Posterior vena cava (tissue), 2 donors: ENCODE measurements around the gene TECR. TPM values are rescaled to one million over a fixed set of nuclear protein-coding genes. Genes with fewer than 3 reads are reported as not detected.
"Not testable (repeated sequence)": the region's sequence is repeated elsewhere in the genome, so short reads cannot be mapped to it uniquely, and the experiment has no call there.

Source experiments
- DNase-seq: peaks from one replicate; pipeline ENCODE4 v3.0.0-alpha.2; 2020; ENCODE audit warnings: low spot score
- intact Hi-C, 2 donors: fragments of 100-400 bp; cut with DNase I; formaldehyde crosslinking; loops; one replicate each; pipeline versions ENCODE4 v1.14.1 to v1.14.2; 2022 to 2023
- total RNA-seq, 2 donors: library from RNA; stranded (reverse); fragmentation: NEBNext Ultra II Directional; extraction: Animal tissue kit (Norgen Biotek cat#: 25700); gene quantifications; one replicate each; pipeline ENCODE4 v1.2.1, GENCODE V29; 2021
- donor health status: DM: yes; HTN: yes; CAD: no.
- donor health status: DM: yes; HTN: yes; CAD: no.

Gene TECR
- total RNA-seq, 2 donors from 2014 or later: 36.8 to 56.6 TPM

DNA sequence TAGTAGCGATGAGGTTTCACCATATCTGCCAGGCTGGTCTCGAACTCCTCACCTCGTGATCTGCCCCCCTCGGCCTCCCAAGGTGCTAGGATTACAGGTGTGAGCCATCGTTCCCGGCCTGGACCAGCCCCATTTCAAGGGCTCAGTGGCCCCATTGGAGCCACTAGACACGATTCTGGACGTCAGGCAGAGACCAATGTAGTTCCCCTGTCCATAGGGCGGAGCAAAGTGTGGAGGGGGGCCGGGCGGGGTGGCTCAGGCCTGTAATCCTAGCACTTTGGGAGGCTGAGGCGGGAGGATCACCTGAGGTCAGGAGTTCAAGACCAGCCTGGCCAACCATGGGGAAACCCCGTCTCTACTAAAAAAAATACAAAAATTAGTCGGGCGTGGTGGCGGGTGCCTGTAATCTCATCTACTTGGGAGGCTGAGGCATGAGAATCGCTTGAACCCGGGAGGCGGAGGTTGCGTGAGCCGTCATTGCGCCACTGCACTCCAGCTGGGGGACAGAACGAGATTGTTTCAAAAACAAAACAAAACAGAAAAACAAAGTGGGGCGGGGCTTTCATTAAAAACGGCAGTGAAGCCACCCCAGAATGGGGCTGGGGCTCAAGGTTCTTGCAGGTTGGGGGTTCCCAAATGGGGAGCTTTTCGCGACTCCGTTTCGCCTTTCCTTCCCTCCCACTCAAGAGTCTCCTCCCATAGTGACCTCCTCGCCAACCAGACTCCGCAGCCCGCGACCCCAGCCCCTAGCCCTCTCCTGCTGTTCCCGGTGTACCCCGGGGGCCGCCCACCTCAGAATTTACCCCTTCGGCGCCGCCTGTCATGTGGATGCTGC, 758 bp upstream of the TECR start:
- intact Hi-C loops: no loop called here
- DNase-seq: no peak

- DNase-seq: no peak
- intact Hi-C loops: no loop called here
These were observed 583 bp downstream of the TECR start for GRCh38 chr19:14530005-14530348.

DNA sequence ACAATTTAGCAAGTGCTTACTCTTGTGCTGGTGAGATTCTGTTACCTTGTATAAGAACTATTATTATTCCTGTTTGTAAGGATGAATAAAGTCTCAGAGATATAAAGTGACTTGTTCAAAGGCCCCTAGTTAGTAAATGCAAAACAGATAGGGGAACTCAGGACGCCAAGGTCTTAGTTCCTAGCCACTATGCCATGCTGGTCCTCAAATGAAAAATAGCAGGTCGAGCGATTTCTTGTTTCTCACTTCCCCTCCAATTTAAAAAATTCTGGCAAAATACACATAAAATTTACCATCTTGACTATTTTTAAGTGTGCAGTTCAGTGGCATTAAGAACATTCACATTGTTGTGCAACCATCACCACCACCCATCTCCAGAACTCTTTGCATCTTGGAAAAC, 1.1 kb downstream of the TECR start:
- no peak for DNase-seq
- intact Hi-C loops: no loop called here

- DNase-seq: no peak
- intact Hi-C loops: no loop called here
These were observed 4.1 kb downstream of the TECR start for GRCh38 chr19:14533450-14533849.

DNA sequence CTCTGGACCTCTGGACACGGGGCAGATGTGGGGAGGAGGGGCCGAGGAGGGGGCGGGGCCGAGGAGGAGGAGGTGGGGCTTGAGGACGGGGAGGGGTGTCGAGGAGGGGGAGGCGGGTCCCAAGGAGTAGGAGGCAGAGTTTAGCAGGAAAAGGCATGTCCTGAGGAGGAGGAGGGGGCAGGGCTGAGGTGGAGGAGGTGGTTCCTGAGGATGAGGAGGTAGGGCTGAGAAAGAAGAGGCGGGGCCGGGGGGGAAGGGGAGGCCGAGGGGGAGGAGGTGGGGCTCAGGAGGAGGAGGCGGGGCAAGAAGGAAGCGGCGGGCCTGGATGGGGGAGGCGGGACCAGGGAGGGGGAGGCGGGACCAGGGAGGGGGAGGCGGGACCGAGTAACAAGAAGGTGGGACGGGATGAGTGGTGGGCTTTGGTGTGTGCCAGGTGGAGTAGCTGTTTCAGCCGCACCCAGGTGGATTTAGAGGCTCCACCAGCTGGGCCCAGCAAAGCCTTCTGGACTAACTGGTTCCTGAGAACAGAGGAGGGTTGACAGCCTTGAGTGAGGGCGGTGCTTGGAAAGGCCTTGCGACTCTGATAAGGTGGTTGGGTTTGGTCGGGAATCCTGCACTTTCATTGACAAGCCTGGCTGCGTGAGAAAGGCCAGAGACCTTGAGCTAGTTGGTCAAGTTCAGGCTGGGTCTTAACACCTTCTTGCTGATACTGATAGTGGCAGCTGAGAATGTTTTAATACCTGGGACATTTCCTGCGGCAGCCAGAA, 7.7 kb downstream of the TECR start:
- DNase-seq: peak; percentile 84
- intact Hi-C loops: no loop called here

GRCh38 chr19:14540741-14541525, 11.5 kb downstream of the TECR start:
- no peak for DNase-seq

GRCh38 chr19:14541979-14542378, 12.6 kb downstream of the TECR start:
- intact Hi-C loops: not testable (repeated sequence)

More at GRCh38 chr19:14540741-14541525, 11.5 kb downstream of the TECR start:
- intact Hi-C loops: no loop called here

DNA sequence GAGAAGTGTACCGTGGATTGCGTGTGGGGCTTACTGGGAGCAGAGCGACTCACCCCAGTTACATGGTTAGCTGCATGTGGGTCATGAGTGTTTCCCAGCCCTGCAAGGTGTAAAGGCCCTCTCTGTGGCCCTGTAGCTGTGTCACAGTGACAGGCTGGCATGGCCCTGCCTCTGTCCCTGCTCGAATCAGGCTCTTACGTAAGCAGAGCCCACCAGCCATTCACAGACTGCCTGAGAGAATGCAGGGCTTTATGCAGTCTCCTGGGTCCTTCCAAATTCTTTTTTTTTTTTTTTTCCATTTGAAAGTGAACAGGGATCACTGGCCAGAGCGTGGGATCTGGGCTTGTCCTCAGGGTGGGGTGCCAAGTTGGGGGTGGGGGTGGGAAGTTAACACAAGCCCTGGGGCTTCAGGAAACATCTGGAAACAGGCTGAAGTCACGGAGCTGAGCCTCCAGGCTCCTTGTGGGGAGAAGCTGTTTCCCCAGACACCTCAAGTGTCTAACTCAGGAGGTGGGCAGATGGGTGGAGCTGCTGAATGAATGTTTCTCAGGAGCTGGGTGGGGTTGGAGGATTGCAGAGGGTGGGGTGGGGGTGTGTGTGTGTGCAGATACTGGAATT, 13.4 kb downstream of the TECR start:
- DNase-seq: no peak
- intact Hi-C loops: no loop called here

More at GRCh38 chr19:14541979-14542378, 12.6 kb downstream of the TECR start:
- DNase-seq: not testable (repeated sequence)

- no peak for DNase-seq
- intact Hi-C loops: no loop called here
These were observed 14.7 kb downstream of the TECR start for GRCh38 chr19:14544047-14544446.

DNA sequence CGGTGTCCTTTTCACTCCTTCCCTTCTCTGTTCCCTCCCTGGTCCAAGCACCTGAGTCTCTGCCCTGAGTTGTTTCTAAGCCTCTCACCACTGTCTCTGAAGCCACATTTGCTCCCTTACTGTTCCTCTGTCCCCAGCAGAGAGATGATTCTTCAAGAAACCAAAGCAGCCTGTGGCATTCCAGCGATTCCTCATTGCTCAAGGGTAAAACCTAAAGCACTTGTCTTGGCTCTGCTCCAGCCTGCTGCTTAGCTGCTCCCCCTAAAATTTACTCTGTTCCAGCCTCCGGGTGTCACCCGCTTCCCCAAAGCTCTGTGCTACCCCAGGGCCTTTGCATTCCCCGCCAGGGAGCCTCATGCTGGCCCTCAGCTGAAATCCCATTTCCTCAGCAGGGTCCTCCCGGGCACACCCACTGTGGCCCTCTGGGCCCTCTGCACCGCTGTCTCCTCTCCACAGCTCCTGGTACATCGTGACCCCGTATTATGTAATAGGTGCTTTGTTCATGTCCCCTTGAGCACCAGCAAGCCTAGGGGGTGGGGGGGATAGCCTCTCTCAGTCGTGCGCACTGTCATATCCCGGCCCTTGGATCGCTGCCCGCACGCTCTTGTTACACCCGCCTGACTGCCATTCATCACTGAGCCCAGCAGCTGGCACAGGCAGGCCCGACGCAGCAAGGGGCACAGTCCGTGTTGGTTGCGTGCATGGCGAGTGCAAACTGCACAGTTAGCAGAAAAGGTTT, 15.8 kb downstream of the TECR start:
- intact Hi-C loops: no loop called here

DNA sequence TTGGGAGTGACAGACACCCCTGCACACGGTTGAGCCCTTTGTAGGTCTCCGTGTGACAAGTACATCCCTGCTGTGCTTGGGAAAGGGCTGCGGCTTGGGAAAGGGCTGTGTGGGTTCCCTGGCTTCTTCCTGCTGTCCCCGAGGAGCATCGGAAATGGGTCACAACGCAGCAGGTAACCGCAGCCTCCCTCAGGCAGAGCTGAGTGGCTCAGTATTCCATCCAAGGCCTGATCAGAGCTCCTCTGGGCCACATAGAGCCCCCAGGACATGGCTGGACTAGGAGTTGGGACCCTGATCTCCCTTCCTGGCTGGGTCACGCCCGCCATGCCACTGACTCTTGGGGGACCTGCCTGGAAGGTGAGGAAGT, 16.3 kb downstream of the TECR start:
- intact Hi-C loops: no loop called here
- DNase-seq: no peak

More for the DNA sequence above, 15.8 kb downstream of the TECR start:
- no peak for DNase-seq

DNA sequence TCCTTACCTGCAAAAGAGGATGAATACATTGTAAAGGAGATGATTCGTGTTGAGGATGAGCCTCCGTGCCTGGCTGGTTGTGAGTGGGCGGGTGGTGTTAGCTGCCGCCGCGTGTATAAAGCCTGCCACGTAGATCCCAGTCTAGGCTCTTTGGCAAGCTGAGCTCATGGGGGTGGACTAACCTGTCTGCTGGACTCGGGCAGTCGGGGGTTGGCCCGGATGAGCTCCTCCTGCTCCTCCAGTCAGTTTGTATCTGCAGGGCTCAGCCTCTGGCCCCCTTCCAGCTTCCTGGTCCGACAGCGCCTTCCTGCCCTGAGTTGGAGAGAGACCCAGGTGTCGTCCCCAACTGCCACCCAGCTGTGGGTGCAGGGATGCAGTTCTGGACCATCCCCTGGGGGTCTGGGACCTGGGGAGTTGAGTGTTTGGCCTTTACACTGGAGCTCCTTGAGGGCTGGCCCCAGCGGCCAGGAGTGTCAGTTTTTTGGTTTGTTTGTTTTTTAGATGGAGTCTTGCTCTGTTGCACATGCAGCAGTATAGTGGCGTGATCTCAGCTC, 20.9 kb downstream of the TECR start:
- intact Hi-C loops: loop anchor here in 1 of 2 donors (10.0 kb wide), 1 partner anchor 1575 kb away; no protein-coding TSS in a partner anchor
- DNase-seq: no peak

DNA sequence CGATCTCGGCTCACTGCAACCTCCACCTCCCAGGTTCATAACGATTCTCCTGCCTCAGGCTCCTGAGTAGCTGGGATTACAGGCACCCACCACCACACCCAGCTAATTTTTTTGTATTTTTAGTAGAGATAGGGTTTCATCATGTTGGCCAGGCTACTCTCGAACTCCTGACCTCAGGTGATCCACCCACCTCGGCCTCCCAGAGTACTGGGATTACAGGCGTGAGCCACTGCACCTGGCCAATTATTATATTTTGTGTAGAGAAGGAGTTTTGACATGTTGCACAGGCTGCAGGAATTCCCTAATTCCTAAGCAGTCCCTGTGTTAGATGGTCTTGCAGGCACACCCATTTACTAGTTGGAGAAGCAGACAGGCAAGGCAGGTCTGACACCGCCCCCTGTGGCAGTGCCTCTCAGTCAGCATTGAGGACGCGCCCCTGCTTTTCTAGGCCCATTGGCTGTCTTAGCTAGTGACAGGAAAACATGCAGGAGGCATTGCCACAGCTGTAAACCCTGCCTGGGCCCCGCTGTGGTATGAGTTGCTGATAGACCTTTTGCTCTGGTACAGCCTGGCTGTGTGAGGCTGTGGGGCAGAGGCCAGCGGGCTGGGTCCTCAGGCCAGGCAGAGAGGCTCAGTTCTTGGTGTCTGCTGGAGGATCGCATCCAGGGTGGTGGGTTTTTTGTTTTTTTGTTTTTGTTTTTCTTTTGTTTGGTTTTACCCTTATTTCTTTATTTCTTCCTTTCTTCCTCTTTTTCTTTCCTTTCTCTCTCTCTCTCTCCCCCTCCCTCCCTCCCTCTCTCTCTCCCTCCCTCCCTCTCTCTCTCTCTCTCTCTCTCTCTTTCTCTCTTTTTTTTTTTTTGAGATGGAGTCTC, 22.0 kb downstream of the TECR start:
- not testable (repeated sequence) for DNase-seq
- intact Hi-C loops: loop anchor here in 1 of 2 donors (10.0 kb wide), 1 partner anchor 1573 kb away; no protein-coding TSS in a partner anchor

GRCh38 chr19:14552006-14552360, 22.6 kb downstream of the TECR start:
- intact Hi-C loops: loop anchor here in 1 of 2 donors (10.0 kb wide), 1 partner anchor 1573 kb away; no protein-coding TSS in a partner anchor
- DNase-seq: not testable (repeated sequence)

GRCh38 chr19:14553042-14553938, 23.9 kb downstream of the TECR start:
- no peak for DNase-seq
- intact Hi-C loops: loop anchor here in 1 of 2 donors (10.0 kb wide), 1 partner anchor 1572 kb away; no protein-coding TSS in a partner anchor

DNA sequence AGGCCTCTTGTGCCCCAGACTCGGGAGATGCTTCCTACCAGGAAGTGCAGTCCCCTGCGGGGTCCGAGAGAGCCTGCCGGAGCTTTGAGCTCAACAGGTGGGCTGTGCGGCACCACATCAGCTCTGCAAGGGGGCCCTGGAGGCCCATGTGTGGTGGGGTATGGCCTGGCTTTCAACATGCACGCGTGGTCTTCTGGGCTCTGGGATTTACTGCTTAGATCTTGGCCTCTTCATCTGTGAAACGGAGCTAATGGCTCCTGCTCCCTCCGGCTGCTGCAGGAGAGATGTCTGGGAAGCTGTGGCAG, 24.5 kb downstream of the TECR start:
- intact Hi-C loops: loop anchor here in 1 of 2 donors (10.0 kb wide), 1 partner anchor 1571 kb away; no protein-coding TSS in a partner anchor
- no peak for DNase-seq
